ENCODE results near the gene MAGI2.

Gene MAGI2

GRCh38 chr7:78222001-78222751, 1231.3 kb downstream of the MAGI2 start:
- H3K27ac ChIP-seq (ENCODE audit: low read depth, low read length), result no peak overlapping the region
- no peaks in the 10 kb centered on the region for H3K27me3 ChIP-seq (ENCODE audit: control insufficient read depth, insufficient read depth, low read length)
- no peak overlapping the region for H3K9ac ChIP-seq (ENCODE audit: low read length)
- H3K4me1 ChIP-seq (ENCODE audit: control insufficient read depth, insufficient read depth, low read length), result no peaks in the 10 kb centered on the region
- H3K4me3 ChIP-seq (ENCODE audit: low read depth, low read length), result no peak overlapping the region
- H3K36me3 ChIP-seq (ENCODE audit: control insufficient read depth, insufficient read depth, low read length), result no peaks in the 10 kb centered on the region
- no peaks in the 10 kb centered on the region for H3K9me3 ChIP-seq (ENCODE audit: control insufficient read depth, insufficient read depth, low read depth, low read length)

- Histone ChIP-seq H3K9me3 (ENCODE audit: control insufficient read depth, insufficient read depth, low read depth, low read length) (no peaks in the 10 kb centered on the region), H3K9ac (ENCODE audit: low read length) (no peak overlapping the region), H3K27me3 (ENCODE audit: control insufficient read depth, insufficient read depth, low read length) (no peaks in the 10 kb centered on the region), H3K4me1 (ENCODE audit: control insufficient read depth, insufficient read depth, low read length) (no peaks in the 10 kb centered on the region), H3K36me3 (ENCODE audit: control insufficient read depth, insufficient read depth, low read length) (no peaks in the 10 kb centered on the region), H3K27ac (ENCODE audit: low read depth, low read length) (no peak overlapping the region), H3K4me3 (ENCODE audit: low read depth, low read length) (no peak overlapping the region)
These were observed 1232.7 kb downstream of the MAGI2 start for GRCh38 chr7:78220754-78221153.

- Histone ChIP-seq H3K9ac (ENCODE audit: low read length) (no peak overlapping the region), H3K4me3 (ENCODE audit: low read depth, low read length) (no peak overlapping the region), H3K9me3 (ENCODE audit: control insufficient read depth, insufficient read depth, low read depth, low read length) (no peaks in the 10 kb centered on the region), H3K36me3 (ENCODE audit: control insufficient read depth, insufficient read depth, low read length) (no peaks in the 10 kb centered on the region), H3K4me1 (ENCODE audit: control insufficient read depth, insufficient read depth, low read length) (0 out of 2 replicates have a peak, but pooled peaks cover 3% of the 10 kb centered on the region), H3K27me3 (ENCODE audit: control insufficient read depth, insufficient read depth, low read length) (no peaks in the 10 kb centered on the region), H3K27ac (ENCODE audit: low read depth, low read length) (no peak overlapping the region)
These were observed 1234.6 kb downstream of the MAGI2 start for GRCh38 chr7:78218876-78219275.

- H3K27me3 ChIP-seq (ENCODE audit: control insufficient read depth, insufficient read depth, low read length), result no peaks in the 10 kb centered on the region
- no peak overlapping the region for H3K4me3 ChIP-seq (ENCODE audit: low read depth, low read length)
- no peak overlapping the region for H3K9ac ChIP-seq (ENCODE audit: low read length)
- H3K36me3 ChIP-seq (ENCODE audit: control insufficient read depth, insufficient read depth, low read length), result no peaks in the 10 kb centered on the region
- 0 out of 2 replicates have a peak, but pooled peaks cover 3% of the 10 kb centered on the region for H3K4me1 ChIP-seq (ENCODE audit: control insufficient read depth, insufficient read depth, low read length)
- no peak overlapping the region for H3K27ac ChIP-seq (ENCODE audit: low read depth, low read length)
- no peaks in the 10 kb centered on the region for H3K9me3 ChIP-seq (ENCODE audit: control insufficient read depth, insufficient read depth, low read depth, low read length)
These were observed 1235.4 kb downstream of the MAGI2 start for GRCh38 chr7:78218051-78218450.

- Histone ChIP-seq H3K9me3 (ENCODE audit: control insufficient read depth, insufficient read depth, low read depth, low read length) (no peaks in the 10 kb centered on the region), H3K36me3 (ENCODE audit: control insufficient read depth, insufficient read depth, low read length) (no peaks in the 10 kb centered on the region), H3K4me3 (ENCODE audit: low read depth, low read length) (no peak overlapping the region), H3K4me1 (ENCODE audit: control insufficient read depth, insufficient read depth, low read length) (0 out of 2 replicates have a peak, but pooled peaks cover 3% of the 10 kb centered on the region), H3K27ac (ENCODE audit: low read depth, low read length) (no peak overlapping the region), H3K9ac (ENCODE audit: low read length) (no peak overlapping the region), H3K27me3 (ENCODE audit: control insufficient read depth, insufficient read depth, low read length) (no peaks in the 10 kb centered on the region)
These were observed 1238.3 kb downstream of the MAGI2 start for GRCh38 chr7:78215199-78215598.

GRCh38 chr7:78213402-78213801, 1240.1 kb downstream of the MAGI2 start:
- H3K27me3 ChIP-seq (ENCODE audit: control insufficient read depth, insufficient read depth, low read length), result no peaks in the 10 kb centered on the region
- H3K36me3 ChIP-seq (ENCODE audit: control insufficient read depth, insufficient read depth, low read length), result no peaks in the 10 kb centered on the region
- H3K4me3 ChIP-seq (ENCODE audit: low read depth, low read length), result no peak overlapping the region
- no peaks in the 10 kb centered on the region for H3K9me3 ChIP-seq (ENCODE audit: control insufficient read depth, insufficient read depth, low read depth, low read length)
- H3K27ac ChIP-seq (ENCODE audit: low read depth, low read length), result no peak overlapping the region
- H3K4me1 ChIP-seq (ENCODE audit: control insufficient read depth, insufficient read depth, low read length), result 0 out of 2 replicates have a peak, but pooled peaks cover 3% of the 10 kb centered on the region
- H3K9ac ChIP-seq (ENCODE audit: low read length), result no peak overlapping the region

- no peak overlapping the region for H3K27ac ChIP-seq (ENCODE audit: low read depth, low read length)
- H3K4me3 ChIP-seq (ENCODE audit: low read depth, low read length), result no peak overlapping the region
- no peaks in the 10 kb centered on the region for H3K27me3 ChIP-seq (ENCODE audit: control insufficient read depth, insufficient read depth, low read length)
- H3K9me3 ChIP-seq (ENCODE audit: control insufficient read depth, insufficient read depth, low read depth, low read length), result no peaks in the 10 kb centered on the region
- no peaks in the 10 kb centered on the region for H3K36me3 ChIP-seq (ENCODE audit: control insufficient read depth, insufficient read depth, low read length)
- 0 out of 2 replicates have a peak, but pooled peaks cover 3% of the 10 kb centered on the region for H3K4me1 ChIP-seq (ENCODE audit: control insufficient read depth, insufficient read depth, low read length)
- no peak overlapping the region for H3K9ac ChIP-seq (ENCODE audit: low read length)
These were observed 1240.9 kb downstream of the MAGI2 start for GRCh38 chr7:78212476-78213060.

GRCh38 chr7:78207269-78207668, 1246.2 kb downstream of the MAGI2 start:
- no peaks in the 10 kb centered on the region for H3K4me1 ChIP-seq (ENCODE audit: control insufficient read depth, insufficient read depth, low read length)
- H3K9ac ChIP-seq (ENCODE audit: low read length), result no peak overlapping the region
- H3K4me3 ChIP-seq (ENCODE audit: low read depth, low read length), result no peak overlapping the region
- H3K36me3 ChIP-seq (ENCODE audit: control insufficient read depth, insufficient read depth, low read length), result no peaks in the 10 kb centered on the region
- no peaks in the 10 kb centered on the region for H3K27me3 ChIP-seq (ENCODE audit: control insufficient read depth, insufficient read depth, low read length)
- H3K9me3 ChIP-seq (ENCODE audit: control insufficient read depth, insufficient read depth, low read depth, low read length), result no peaks in the 10 kb centered on the region
- no peak overlapping the region for H3K27ac ChIP-seq (ENCODE audit: low read depth, low read length)

GRCh38 chr7:78206769-78207168, 1246.7 kb downstream of the MAGI2 start:
- no peaks in the 10 kb centered on the region for H3K9me3 ChIP-seq (ENCODE audit: control insufficient read depth, insufficient read depth, low read depth, low read length)
- H3K27ac ChIP-seq (ENCODE audit: low read depth, low read length), result no peak overlapping the region
- H3K4me3 ChIP-seq (ENCODE audit: low read depth, low read length), result no peak overlapping the region
- H3K27me3 ChIP-seq (ENCODE audit: control insufficient read depth, insufficient read depth, low read length), result no peaks in the 10 kb centered on the region
- no peak overlapping the region for H3K9ac ChIP-seq (ENCODE audit: low read length)
- H3K4me1 ChIP-seq (ENCODE audit: control insufficient read depth, insufficient read depth, low read length), result no peaks in the 10 kb centered on the region
- H3K36me3 ChIP-seq (ENCODE audit: control insufficient read depth, insufficient read depth, low read length), result no peaks in the 10 kb centered on the region

GRCh38 chr7:78203042-78203720, 1250.3 kb downstream of the MAGI2 start:
- Histone ChIP-seq H3K27me3 (ENCODE audit: control insufficient read depth, insufficient read depth, low read length) (no peaks in the 10 kb centered on the region), H3K4me1 (ENCODE audit: control insufficient read depth, insufficient read depth, low read length) (no peaks in the 10 kb centered on the region), H3K9me3 (ENCODE audit: control insufficient read depth, insufficient read depth, low read depth, low read length) (no peaks in the 10 kb centered on the region), H3K27ac (ENCODE audit: low read depth, low read length) (no peak overlapping the region), H3K9ac (ENCODE audit: low read length) (no peak overlapping the region), H3K36me3 (ENCODE audit: control insufficient read depth, insufficient read depth, low read length) (no peaks in the 10 kb centered on the region), H3K4me3 (ENCODE audit: low read depth, low read length) (no peak overlapping the region)

- Histone ChIP-seq H3K4me1 (ENCODE audit: control insufficient read depth, insufficient read depth, low read length) (no peaks in the 10 kb centered on the region), H3K27me3 (ENCODE audit: control insufficient read depth, insufficient read depth, low read length) (no peaks in the 10 kb centered on the region), H3K4me3 (ENCODE audit: low read depth, low read length) (no peak overlapping the region), H3K9ac (ENCODE audit: low read length) (no peak overlapping the region), H3K9me3 (ENCODE audit: control insufficient read depth, insufficient read depth, low read depth, low read length) (no peaks in the 10 kb centered on the region), H3K27ac (ENCODE audit: low read depth, low read length) (no peak overlapping the region), H3K36me3 (ENCODE audit: control insufficient read depth, insufficient read depth, low read length) (no peaks in the 10 kb centered on the region)
These were observed 1254.7 kb downstream of the MAGI2 start for GRCh38 chr7:78198756-78199155.

Measured in HUES6 (cell line).